ENCODE measurements around the gene LRRFIP2.

LRRFIP2 gene

DNA sequence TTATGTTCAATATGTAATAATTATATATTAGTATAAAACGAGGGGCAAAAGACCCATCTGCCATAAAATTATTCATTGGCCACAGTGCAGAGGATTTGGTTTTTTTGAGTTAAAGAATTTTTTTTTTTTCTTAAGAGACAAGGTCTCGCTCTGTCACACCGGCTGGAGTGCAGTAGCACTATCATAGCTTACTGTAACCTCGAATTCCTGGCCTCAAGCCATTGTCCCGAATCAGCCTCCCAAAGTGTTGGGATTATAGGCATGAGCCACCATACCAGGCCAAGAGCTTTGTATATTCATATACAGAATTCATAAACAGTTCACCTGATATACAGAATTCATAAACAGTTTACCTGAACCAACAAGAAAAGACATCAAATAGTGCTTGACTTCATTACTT, 20.2 kb upstream of the LRRFIP2 start:
- no peak for DNase-seq
- H3K4me3 ChIP-seq, result no peak overlapping the region
- no peaks in the 10 kb centered on the region for H3K27me3 ChIP-seq
- TF ChIP-seq CTCF (IDR thresholded peaks at IDR 0.05), result no peak
- no peak overlapping the region for H3K27ac ChIP-seq
- no peaks in the 10 kb centered on the region for H3K36me3 ChIP-seq
- H3K9me3 ChIP-seq, result no peaks in the 10 kb centered on the region
- intact Hi-C loops (cut with DNase I; ENCODE audit: low total_unique reads), result no loop called here
- no peaks in the 10 kb centered on the region for H3K4me1 ChIP-seq

DNA sequence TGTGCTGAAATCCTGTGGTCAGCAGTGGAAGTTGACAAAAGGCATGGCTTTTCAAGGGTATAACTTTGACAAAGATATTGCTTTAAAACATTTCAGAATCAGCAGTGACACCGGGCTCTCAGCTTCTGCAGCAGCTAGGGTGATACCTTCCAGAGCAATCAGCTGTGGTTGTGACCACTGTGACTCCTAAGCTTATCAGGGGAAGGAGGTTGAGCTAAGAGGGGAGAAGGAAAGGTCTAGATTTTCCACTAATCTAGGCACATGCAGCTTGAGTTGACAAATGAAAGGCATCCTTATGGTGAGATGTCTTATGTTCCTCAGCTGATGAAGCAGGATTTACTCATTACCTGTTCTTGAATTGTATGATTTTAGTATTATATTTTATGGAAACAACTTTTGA, 16.3 kb upstream of the LRRFIP2 start:
- H3K9me3 ChIP-seq, result no peaks in the 10 kb centered on the region
- no peaks in the 10 kb centered on the region for H3K4me1 ChIP-seq
- DNase-seq, result no peak
- no peaks in the 10 kb centered on the region for H3K36me3 ChIP-seq
- H3K4me3 ChIP-seq, result no peak overlapping the region
- no peak for TF ChIP-seq CTCF (IDR thresholded peaks at IDR 0.05)
- no peaks in the 10 kb centered on the region for H3K27me3 ChIP-seq
- intact Hi-C loops (cut with DNase I; ENCODE audit: low total_unique reads), result no loop called here
- H3K27ac ChIP-seq, result no peak overlapping the region

- Histone ChIP-seq H3K36me3 (no peaks in the 10 kb centered on the region), H3K27me3 (no peaks in the 10 kb centered on the region), H3K4me3 (no peak overlapping the region), H3K27ac (no peak overlapping the region), H3K4me1 (peaks cover 0 to 11% (median under 1%) of the 10 kb centered on the region in 4 donors), H3K9me3 (no peaks in the 10 kb centered on the region)
- intact Hi-C loops (cut with DNase I; ENCODE audit: low total_unique reads), result no loop called here
- no peak for TF ChIP-seq CTCF (IDR thresholded peaks at IDR 0.05)
- no peak for DNase-seq
Observed at GRCh38 chr3:37189109-37189508, 14.7 kb upstream of the LRRFIP2 start.

DNA sequence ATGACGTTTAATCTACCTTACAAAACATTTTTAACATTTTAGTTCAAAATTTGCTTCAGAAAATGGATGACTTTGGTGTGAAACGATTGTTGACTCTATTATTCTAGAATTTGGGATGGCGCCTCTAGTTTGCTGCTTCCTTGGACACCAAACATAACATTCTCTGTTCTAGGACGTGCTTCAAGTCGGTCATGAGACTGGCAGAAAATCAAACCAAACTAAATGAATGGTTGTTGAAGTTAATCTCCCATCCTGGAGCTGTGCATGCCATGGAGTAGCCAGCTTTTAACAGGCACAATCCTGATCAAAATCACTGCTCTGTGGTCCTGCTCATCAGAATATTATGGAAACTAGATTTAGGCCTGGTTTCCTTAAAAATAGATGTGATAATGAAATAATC, 9.6 kb upstream of the LRRFIP2 start:
- intact Hi-C loops (cut with DNase I; ENCODE audit: low total_unique reads), result no loop called here

DNA sequence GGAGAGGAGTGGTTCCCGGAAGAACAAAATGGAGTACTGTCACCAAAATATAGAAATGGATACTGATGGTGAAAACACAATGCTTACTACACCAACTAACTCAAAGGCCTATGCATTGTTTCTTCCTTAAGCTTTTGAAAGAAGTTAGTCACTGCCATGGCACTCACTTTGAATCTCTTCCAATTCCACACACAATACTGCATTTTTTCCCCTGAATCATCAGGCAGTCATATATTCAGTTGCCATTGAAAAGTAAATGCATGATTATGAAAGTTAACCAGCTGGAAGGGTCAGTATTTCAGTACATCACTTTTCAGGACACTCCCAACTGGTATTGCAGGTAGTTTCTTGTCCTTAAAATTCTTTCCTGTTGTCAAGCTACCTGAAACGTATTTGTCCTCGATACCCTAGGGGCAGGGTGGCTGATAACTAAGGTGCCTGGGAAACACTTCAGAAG, 9.0 kb upstream of the LRRFIP2 start:
- no peak for DNase-seq
- no peaks in the 10 kb centered on the region for H3K9me3 ChIP-seq
- peaks cover 0 to 50% (median 14%) of the 10 kb centered on the region in 4 donors for H3K4me1 ChIP-seq
- TF ChIP-seq CTCF (IDR thresholded peaks at IDR 0.05), result no peak
- intact Hi-C loops (cut with DNase I; ENCODE audit: low total_unique reads), result no loop called here
- no peaks in the 10 kb centered on the region for H3K36me3 ChIP-seq
- peak overlapping the region in 1 of 2 donors; percentile 0 for H3K4me3 ChIP-seq
- H3K27ac ChIP-seq, result peak overlapping the region; percentile 74 to 77
- no peaks in the 10 kb centered on the region for H3K27me3 ChIP-seq

More for the DNA sequence above, 9.6 kb upstream of the LRRFIP2 start:
- Histone ChIP-seq H3K4me3 (peak overlapping the region in 1 of 2 donors; percentile 0), H3K27ac (peak overlapping the region; percentile 74 to 77), H3K9me3 (no peaks in the 10 kb centered on the region), H3K36me3 (no peaks in the 10 kb centered on the region), H3K4me1 (peaks cover 0 to 44% (median 13%) of the 10 kb centered on the region in 4 donors), H3K27me3 (no peaks in the 10 kb centered on the region)
- no peak for TF ChIP-seq CTCF (IDR thresholded peaks at IDR 0.05)
- DNase-seq, result peak in 1 of 2 donors; percentile 42

GRCh38 chr3:37182816-37183215, 8.4 kb upstream of the LRRFIP2 start:
- peak overlapping the region; percentile 74 to 77 for H3K27ac ChIP-seq
- H3K9me3 ChIP-seq, result no peaks in the 10 kb centered on the region
- H3K36me3 ChIP-seq, result no peaks in the 10 kb centered on the region
- no peaks in the 10 kb centered on the region for H3K27me3 ChIP-seq
- H3K4me3 ChIP-seq, result no peak overlapping the region
- no peak for DNase-seq
- H3K4me1 ChIP-seq, result peaks cover 0 to 56% (median 19%) of the 10 kb centered on the region in 4 donors
- TF ChIP-seq CTCF (IDR thresholded peaks at IDR 0.05), result no peak
- intact Hi-C loops (cut with DNase I; ENCODE audit: low total_unique reads), result no loop called here

Data from tibial artery (tissue), 4 donors.